Uterus (tissue), 4 donors: Measurements from ENCODE around the gene RABL2B. TPM values are rescaled to one million over a fixed set of nuclear protein-coding genes. Genes with fewer than 3 reads are reported as not detected.

Source experiments
- DNase-seq, 2 donors: peaks; one replicate each; pipeline ENCODE4 v3.0.0-alpha.2; 2019 to 2020
- H3K27ac ChIP-seq, 2 donors: fragments of 200-600 bp; sonication (generic); 1 replicate in 1 of 2; 2 replicates in 1 of 2; pipeline ENCODE4 v1.5.1; 2016 to 2018
- H3K27me3 ChIP-seq, 2 donors: fragments of 200-600 bp; sonication (generic); one replicate each; pipeline ENCODE4 v1.5.1; 2018 to 2019; ENCODE audit warnings: control low read depth in 1 of 2
- H3K36me3 ChIP-seq, 2 donors: fragments of 200-600 bp; sonication (generic); one replicate each; pipeline ENCODE4 v1.5.1; 2019; ENCODE audit warnings: control low read depth in 1 of 2
- H3K4me1 ChIP-seq, 2 donors: fragments of 200-600 bp; sonication (generic); one replicate each; pipeline ENCODE4 v1.5.1; 2018 to 2019; ENCODE audit warnings: control low read depth in 1 of 2
- H3K4me3 ChIP-seq, 2 donors: fragments of 200-600 bp; sonication (generic); 1 replicate in 1 of 2; 2 replicates in 1 of 2; pipeline ENCODE4 v1.5.1; 2018 to 2019; ENCODE audit warnings: mild to moderate bottlenecking in 1 of 2
- H3K9me3 ChIP-seq, 2 donors: fragments of 200-600 bp; sonication (generic); one replicate each; pipeline ENCODE4 v1.5.1; 2019; ENCODE audit warnings: control low read depth in 1 of 2
- POLR2A ChIP-seq, 2 donors: fragments of 450-650 bp; IDR thresholded peaks; one replicate each; pipeline ENCODE4 v1.6.1; 2016; ENCODE audit warnings: antibody characterized with exemption in 2 of 2, mild to moderate bottlenecking in 1 of 2, moderate library complexity in 1 of 2
- intact Hi-C: fragments of 100-400 bp; cut with DNase I; formaldehyde crosslinking; loops from one replicate; pipeline ENCODE4 v1.15.1; 2023; ENCODE audit warnings: low total_unique reads
- total RNA-seq, 4 donors: library from RNA; depleted of rRNA in 3 of 4; stranded (reverse); fragments of >200 nt in 3 of 4; gene quantifications; one replicate each; pipeline versions ENCODE4 v1.1.0 to v1.2.4, GENCODE V29; 2014 to 2023
- TF ChIP-seq, protein P1 (sequence below), 4 experiments: fragments of 200-600 bp in 2 of 4; fragments of 450-650 bp in 2 of 4; sonication (generic) in 2 of 4; IDR thresholded peaks; one replicate each; pipeline ENCODE4 v1.5.1; 2016 to 2019; ENCODE audit warnings: antibody characterized with exemption in 4 of 4, mild to moderate bottlenecking in 2 of 4, moderate library complexity in 1 of 4
- donor health status: DM: yes; HTN: yes; CAD: no.

RABL2B gene
- total RNA-seq, 4 donors from 2014 or later = 1.2 to 38.5 (median 11.5) TPM

- no peak overlapping the region for H3K4me3 ChIP-seq
- TF ChIP-seq, protein P1, sequence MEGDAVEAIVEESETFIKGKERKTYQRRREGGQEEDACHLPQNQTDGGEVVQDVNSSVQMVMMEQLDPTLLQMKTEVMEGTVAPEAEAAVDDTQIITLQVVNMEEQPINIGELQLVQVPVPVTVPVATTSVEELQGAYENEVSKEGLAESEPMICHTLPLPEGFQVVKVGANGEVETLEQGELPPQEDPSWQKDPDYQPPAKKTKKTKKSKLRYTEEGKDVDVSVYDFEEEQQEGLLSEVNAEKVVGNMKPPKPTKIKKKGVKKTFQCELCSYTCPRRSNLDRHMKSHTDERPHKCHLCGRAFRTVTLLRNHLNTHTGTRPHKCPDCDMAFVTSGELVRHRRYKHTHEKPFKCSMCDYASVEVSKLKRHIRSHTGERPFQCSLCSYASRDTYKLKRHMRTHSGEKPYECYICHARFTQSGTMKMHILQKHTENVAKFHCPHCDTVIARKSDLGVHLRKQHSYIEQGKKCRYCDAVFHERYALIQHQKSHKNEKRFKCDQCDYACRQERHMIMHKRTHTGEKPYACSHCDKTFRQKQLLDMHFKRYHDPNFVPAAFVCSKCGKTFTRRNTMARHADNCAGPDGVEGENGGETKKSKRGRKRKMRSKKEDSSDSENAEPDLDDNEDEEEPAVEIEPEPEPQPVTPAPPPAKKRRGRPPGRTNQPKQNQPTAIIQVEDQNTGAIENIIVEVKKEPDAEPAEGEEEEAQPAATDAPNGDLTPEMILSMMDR (IDR thresholded peaks at IDR 0.05) = no peak
Measured at GRCh38 chr22:50719814-50720300, 63.6 kb downstream of the RABL2B start.

DNA sequence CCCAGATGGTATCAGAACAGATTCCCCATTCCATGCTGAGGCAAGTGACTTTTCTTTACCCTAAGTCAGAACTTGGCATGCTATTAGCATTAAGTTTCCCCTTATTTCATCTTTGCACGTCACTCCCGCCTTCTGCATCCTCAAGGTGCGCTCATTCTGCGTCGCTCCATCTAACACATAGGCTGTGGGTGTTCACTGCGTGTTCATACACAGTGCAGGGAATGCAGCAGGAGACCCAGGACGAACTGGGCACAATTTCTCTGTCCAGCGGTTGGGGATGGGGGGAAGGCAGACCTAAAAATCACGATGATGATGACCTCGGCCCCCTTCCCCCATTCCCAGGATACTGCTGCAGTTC lies 65.1 kb downstream of the RABL2B start:
- DNase-seq = no peak
- Histone ChIP-seq H3K27me3 (no peaks in the 10 kb centered on the region), H3K27ac (no peak overlapping the region), H3K9me3 (no peaks in the 10 kb centered on the region), H3K4me1 (no peaks in the 10 kb centered on the region), H3K4me3 (no peak overlapping the region), H3K36me3 (no peaks in the 10 kb centered on the region)
- TF ChIP-seq POLR2A (IDR thresholded peaks at IDR 0.05) = no peak
- TF ChIP-seq, protein P1 (IDR thresholded peaks at IDR 0.05) = no peak
- intact Hi-C loops = no loop called here

More at GRCh38 chr22:50719814-50720300, 63.6 kb downstream of the RABL2B start:
- Histone ChIP-seq H3K4me1 (no peaks in the 10 kb centered on the region), H3K27ac (no peak overlapping the region), H3K9me3 (no peaks in the 10 kb centered on the region), H3K36me3 (no peaks in the 10 kb centered on the region), H3K27me3 (no peaks in the 10 kb centered on the region)
- no peak for DNase-seq
- intact Hi-C loops = no loop called here

- Histone ChIP-seq H3K4me3 (no peak overlapping the region), H3K36me3 (no peaks in the 10 kb centered on the region), H3K27ac (no peak overlapping the region), H3K9me3 (no peaks in the 10 kb centered on the region), H3K27me3 (no peaks in the 10 kb centered on the region), H3K4me1 (no peaks in the 10 kb centered on the region)
- intact Hi-C loops = no loop called here
- no peak for TF ChIP-seq POLR2A (IDR thresholded peaks at IDR 0.05)
- TF ChIP-seq, protein P1 (IDR thresholded peaks at IDR 0.05) = no peak
- no peak for DNase-seq
Measured at GRCh38 chr22:50717709-50718351, 65.6 kb downstream of the RABL2B start.

Other genes with a start within 250 kb of the RABL2B start
- gene KLHDC7B, start 237.7 kb downstream of the RABL2B start, total RNA-seq = not detected
- gene SYCE3, start 220.7 kb downstream of the RABL2B start, total RNA-seq = not detected
- gene CPT1B, start 205.2 kb downstream of the RABL2B start, total RNA-seq = 10 to 100 TPM in 1 of 4 donors, 1 to 10 TPM in 1, under 1 TPM in 1, not detected in 1; 0.51 to 10.4 (median 7.2) TPM
- 10 to 100 TPM; 13.5 to 75.6 (median 55.2) TPM for gene CHKB, start 200.8 kb downstream of the RABL2B start, total RNA-seq
- 1 to 10 TPM in 3 of 4 donors, not detected in 1; 1.7 to 6.1 (median 5.2) TPM for gene MAPK8IP2, start 182.8 kb downstream of the RABL2B start, total RNA-seq
- 10 to 100 TPM in 2 of 4 donors, 1 to 10 TPM in 2; 5.3 to 41.6 (median 10.6) TPM for gene ARSA, start 155.5 kb downstream of the RABL2B start, total RNA-seq
- 100 to 1,000 TPM in 1 of 4 donors, 10 to 100 TPM in 2, 1 to 10 TPM in 1; 8.6 to 101 (median 16.9) TPM for gene SHANK3, start 110.8 kb downstream of the RABL2B start, total RNA-seq
- gene ACR, start 45.4 kb downstream of the RABL2B start, total RNA-seq = 1 to 10 TPM in 1 of 4 donors, under 1 TPM in 1, not detected in 2; 0.35 to 7.9 TPM